AML-193 (cell line): ENCODE results near the gene PPM1N.

Experiments
- DNase-seq, 2 experiments: peaks; one replicate each; lab custom pipeline; 2025; lab: John Stamatoyannopoulos, UW

The PPM1N gene

GRCh38 chr19:45471111-45471930 lies 26.9 kb upstream of the PPM1N start:
- DNase-seq: no peak

- DNase-seq: no peak
Observed at GRCh38 chr19:45471931-45472562, 26.2 kb upstream of the PPM1N start.

- DNase-seq: no peak
Observed at GRCh38 chr19:45472563-45473366, 25.5 kb upstream of the PPM1N start.

GRCh38 chr19:45473367-45473681 lies 24.9 kb upstream of the PPM1N start:
- no peak for DNase-seq

GRCh38 chr19:45473682-45474605 lies 24.3 kb upstream of the PPM1N start:
- no peak for DNase-seq

GRCh38 chr19:45474606-45475521 lies 23.4 kb upstream of the PPM1N start:
- DNase-seq: no peak

- DNase-seq: no peak
Observed at GRCh38 chr19:45475537-45476291, 22.5 kb upstream of the PPM1N start.

GRCh38 chr19:45476304-45476703 lies 21.9 kb upstream of the PPM1N start:
- no peak for DNase-seq

- no peak for DNase-seq
Observed at GRCh38 chr19:45477186-45477585, 21.1 kb upstream of the PPM1N start.

GRCh38 chr19:45477713-45478453 lies 20.4 kb upstream of the PPM1N start:
- DNase-seq: no peak

GRCh38 chr19:45478454-45479238 lies 19.6 kb upstream of the PPM1N start:
- DNase-seq: peak; percentile 92

GRCh38 chr19:45483033-45483432 lies 15.2 kb upstream of the PPM1N start:
- no peak for DNase-seq

GRCh38 chr19:45484273-45484945 lies 13.8 kb upstream of the PPM1N start:
- no peak for DNase-seq

- peak; percentile 88 to 91 for DNase-seq
Observed at GRCh38 chr19:45485305-45486077, 12.8 kb upstream of the PPM1N start.

GRCh38 chr19:45488708-45489107 lies 9.5 kb upstream of the PPM1N start:
- no peak for DNase-seq

GRCh38 chr19:45489216-45489855 lies 8.9 kb upstream of the PPM1N start:
- no peak for DNase-seq
